Colonic mucosa (tissue), 4 donors: ENCODE results near the gene ADPRM. TPM values are rescaled to one million over a fixed set of nuclear protein-coding genes. Genes with fewer than 3 reads are reported as not detected.
A peak's percentile ranks its signal among the peaks of the same experiment; 100 is the strongest.

Experiments used
- DNase-seq: peaks from one replicate; pipeline ENCODE4 v3.0.0-alpha.2; 2020
- H3K27ac ChIP-seq: fragments of 200-600 bp; one replicate; pipeline ENCODE4 v1.8.0; 2021
- H3K27me3 ChIP-seq: fragments of 200-600 bp; one replicate; pipeline ENCODE4 v1.8.0; 2021
- H3K36me3 ChIP-seq: fragments of 200-600 bp; one replicate; pipeline ENCODE4 v1.8.0; 2021
- H3K4me1 ChIP-seq: fragments of 200-600 bp; one replicate; pipeline ENCODE4 v1.8.0; 2021; ENCODE audit warnings: mild to moderate bottlenecking
- H3K4me3 ChIP-seq: fragments of 200-600 bp; one replicate; pipeline ENCODE4 v1.8.0; 2021
- H3K9ac ChIP-seq, 2 donors: one replicate each; pipeline ENCODE4 v1.7.0; 2013; ENCODE audit warnings: control low read depth in 2 of 2, low read depth in 2 of 2, low read length in 2 of 2
- H3K9me3 ChIP-seq: fragments of 200-600 bp; one replicate; pipeline ENCODE4 v1.8.0; 2021
- CTCF ChIP-seq: fragments of 200-600 bp; IDR thresholded peaks from one replicate; pipeline ENCODE4 v1.8.0; 2022; ENCODE audit warnings: antibody characterized with exemption, mild to moderate bottlenecking
- intact Hi-C: fragments of 100-400 bp; cut with DNase I; formaldehyde crosslinking; loops from one replicate; pipeline ENCODE4 v1.14.1; 2022
- total RNA-seq, 2 donors: library from RNA; stranded (reverse); fragmentation: NEBNext Ultra II Directional in 1 of 2; extraction: Animal tissue kit (Norgen Biotek cat#: 25700) in 1 of 2; gene quantifications; one replicate each; pipeline ENCODE4 v1.2.1, GENCODE V29; 2021
- donor health status: healthy.
- donor health status: DM: no; HTN: no; CAD: no.
- donor health status: DM: no; HTN: no; CAD: no.

The ADPRM gene
- total RNA-seq, 2 donors from 2014 or later, result 4.1 to 7.7 TPM

GRCh38 chr17:10735821-10736220 lies 38.4 kb downstream of the ADPRM start:
- no peaks in the 10 kb centered on the region for H3K36me3 ChIP-seq
- no peak overlapping the region for H3K27ac ChIP-seq
- H3K9me3 ChIP-seq, result no peaks in the 10 kb centered on the region
- H3K4me1 ChIP-seq, result peaks cover 2% of the 10 kb centered on the region
- H3K9ac ChIP-seq, result no peak overlapping the region
- H3K27me3 ChIP-seq, result no peaks in the 10 kb centered on the region
- no peak for DNase-seq
- no peak overlapping the region for H3K4me3 ChIP-seq
- no peak for TF ChIP-seq CTCF
- intact Hi-C loops, result no loop called here

- DNase-seq, result peak; percentile 91
- H3K36me3 ChIP-seq, result no peaks in the 10 kb centered on the region
- no peak overlapping the region for H3K4me3 ChIP-seq
- peak overlapping the region; percentile 92 for H3K27ac ChIP-seq
- no peaks in the 10 kb centered on the region for H3K27me3 ChIP-seq
- H3K9me3 ChIP-seq, result no peaks in the 10 kb centered on the region
- intact Hi-C loops, result loop anchor here (1.0 kb wide), 1 partner anchor 108 kb away; no protein-coding TSS in a partner anchor
- H3K4me1 ChIP-seq, result peaks cover 2% of the 10 kb centered on the region
- peak; percentile 76 for TF ChIP-seq CTCF
- peak overlapping the region in 1 of 2 donors; percentile 43 for H3K9ac ChIP-seq
Observed at GRCh38 chr17:10737168-10737622, 39.8 kb downstream of the ADPRM start.

- intact Hi-C loops, result loop anchor here (1.0 kb wide), 1 partner anchor 108 kb away; no protein-coding TSS in a partner anchor
- Histone ChIP-seq H3K9ac (peak overlapping the region in 1 of 2 donors; percentile 53), H3K36me3 (no peaks in the 10 kb centered on the region), H3K27me3 (no peaks in the 10 kb centered on the region), H3K27ac (peak overlapping the region; percentile 92), H3K4me1 (peaks cover 2% of the 10 kb centered on the region), H3K9me3 (no peaks in the 10 kb centered on the region), H3K4me3 (no peak overlapping the region)
- TF ChIP-seq CTCF, result no peak
- peak; percentile 42 for DNase-seq
Observed at GRCh38 chr17:10737736-10738135, 40.3 kb downstream of the ADPRM start.

GRCh38 chr17:10738521-10739258 lies 41.3 kb downstream of the ADPRM start:
- Histone ChIP-seq H3K27ac (peak overlapping the region; percentile 92), H3K9ac (no peak overlapping the region), H3K4me1 (peaks cover 2% of the 10 kb centered on the region), H3K27me3 (no peaks in the 10 kb centered on the region), H3K4me3 (no peak overlapping the region), H3K9me3 (no peaks in the 10 kb centered on the region), H3K36me3 (no peaks in the 10 kb centered on the region)
- TF ChIP-seq CTCF, result no peak
- peak; percentile 46 for DNase-seq
- intact Hi-C loops, result no loop called here

- Histone ChIP-seq H3K27me3 (no peaks in the 10 kb centered on the region), H3K4me3 (no peak overlapping the region), H3K9ac (no peak overlapping the region), H3K9me3 (no peaks in the 10 kb centered on the region), H3K27ac (no peak overlapping the region), H3K4me1 (peaks cover 2% of the 10 kb centered on the region), H3K36me3 (no peaks in the 10 kb centered on the region)
- TF ChIP-seq CTCF, result no peak
- DNase-seq, result no peak
- intact Hi-C loops, result no loop called here
Observed at GRCh38 chr17:10739386-10739785, 42.0 kb downstream of the ADPRM start.
